Left forelimb (tissue), 1 donor: ENCODE data around the gene DISC1.
"Not testable (repeated sequence)": the region's sequence is repeated elsewhere in the genome, so short reads cannot be mapped to it uniquely, and the experiment has no call there.

Experiments used
- DNase-seq: peaks from one replicate; pipeline ENCODE4 v3.0.0-alpha.2; 2018; ENCODE audit warnings: low spot score

The DISC1 gene

GRCh38 chr1:231605149-231606100 lies 21.2 kb upstream of the DISC1 start:
- no peak for DNase-seq

GRCh38 chr1:231606712-231607111 lies 19.9 kb upstream of the DISC1 start:
- DNase-seq, result no peak

- DNase-seq, result no peak
Measured at GRCh38 chr1:231610388-231610787, 16.2 kb upstream of the DISC1 start.

- DNase-seq, result no peak
Measured at GRCh38 chr1:231611111-231611510, 15.5 kb upstream of the DISC1 start.

- no peak for DNase-seq
Measured at GRCh38 chr1:231611851-231612250, 14.7 kb upstream of the DISC1 start.

GRCh38 chr1:231612393-231613089 lies 14.0 kb upstream of the DISC1 start:
- no peak for DNase-seq

GRCh38 chr1:231613419-231614349 lies 12.9 kb upstream of the DISC1 start:
- DNase-seq, result no peak

GRCh38 chr1:231616667-231617066 lies 9.9 kb upstream of the DISC1 start:
- no peak for DNase-seq

- no peak for DNase-seq
Measured at GRCh38 chr1:231618609-231619256, 7.9 kb upstream of the DISC1 start.

GRCh38 chr1:231619257-231619634 lies 7.3 kb upstream of the DISC1 start:
- no peak for DNase-seq

- not testable (repeated sequence) for DNase-seq
Measured at GRCh38 chr1:231625042-231625441, 1.5 kb upstream of the DISC1 start.

GRCh38 chr1:231625975-231626534 lies 535 bp upstream of the DISC1 start:
- DNase-seq, result no peak

GRCh38 chr1:231626951-231627614 lies 493 bp downstream of the DISC1 start:
- DNase-seq, result peak; percentile 74

GRCh38 chr1:231628207-231628876 lies 1.8 kb downstream of the DISC1 start:
- no peak for DNase-seq

GRCh38 chr1:231629132-231629531 lies 2.5 kb downstream of the DISC1 start:
- no peak for DNase-seq

GRCh38 chr1:231630558-231631205 lies 4.1 kb downstream of the DISC1 start:
- no peak for DNase-seq

GRCh38 chr1:231631717-231632116 lies 5.1 kb downstream of the DISC1 start:
- no peak for DNase-seq

GRCh38 chr1:231632119-231632518 lies 5.5 kb downstream of the DISC1 start:
- no peak for DNase-seq

GRCh38 chr1:231634323-231635013 lies 7.9 kb downstream of the DISC1 start:
- DNase-seq, result no peak
